HL-60/S4 treated with retinoic acid at 250 ng/mL for 4 days and 3 days (cell line): Measurements from ENCODE around the gene H2BK1.

ENCODE experiments used
- in situ Hi-C: fragments of 300-500 bp; cut with MboI; formaldehyde crosslinking; loops from 2 replicates; pipeline ENCODE4 v1.7.0; 2022; ENCODE audit warnings: low sequenced_read_pairs

The H2BK1 gene

DNA sequence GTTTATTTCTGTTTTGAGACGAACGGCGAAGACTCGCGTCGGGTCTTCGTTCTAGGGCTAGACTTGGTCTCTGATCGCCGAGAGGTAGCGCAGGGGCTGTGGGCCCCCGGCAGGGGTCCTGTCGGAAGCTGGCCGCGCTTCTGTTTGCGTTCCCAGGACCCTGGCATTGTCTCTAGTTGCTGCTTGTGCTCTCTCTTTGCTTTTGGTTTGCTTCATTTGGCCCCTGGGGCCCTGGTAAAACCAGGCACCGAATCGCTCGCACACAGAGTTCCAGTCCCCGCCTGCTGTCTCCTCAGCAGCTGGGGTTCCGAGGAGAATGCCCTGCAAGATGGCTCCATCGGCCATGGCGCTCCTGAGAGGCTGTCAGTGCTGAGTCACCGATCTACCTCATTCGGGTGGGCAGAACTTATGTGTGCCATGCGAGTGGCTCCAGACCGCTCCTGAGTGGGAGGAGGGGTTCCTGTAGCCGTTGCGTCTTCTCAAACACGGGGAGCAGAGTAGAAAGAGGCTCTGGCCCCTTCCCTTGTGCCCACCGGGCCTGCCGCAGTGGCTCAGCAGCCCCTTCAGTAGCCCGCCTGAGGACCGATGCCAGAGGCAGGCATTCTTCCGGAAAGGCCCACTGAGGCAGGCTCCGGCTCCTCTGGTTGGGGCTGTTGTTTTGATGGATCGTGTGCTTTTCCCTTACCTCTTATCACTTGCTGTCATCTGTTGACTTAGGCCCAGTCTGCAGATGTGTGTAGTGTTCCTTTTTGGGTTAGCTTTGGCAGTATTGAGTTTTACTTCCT lies 22.8 kb upstream of the H2BK1 start:
- in situ Hi-C loops = no loop called here

DNA sequence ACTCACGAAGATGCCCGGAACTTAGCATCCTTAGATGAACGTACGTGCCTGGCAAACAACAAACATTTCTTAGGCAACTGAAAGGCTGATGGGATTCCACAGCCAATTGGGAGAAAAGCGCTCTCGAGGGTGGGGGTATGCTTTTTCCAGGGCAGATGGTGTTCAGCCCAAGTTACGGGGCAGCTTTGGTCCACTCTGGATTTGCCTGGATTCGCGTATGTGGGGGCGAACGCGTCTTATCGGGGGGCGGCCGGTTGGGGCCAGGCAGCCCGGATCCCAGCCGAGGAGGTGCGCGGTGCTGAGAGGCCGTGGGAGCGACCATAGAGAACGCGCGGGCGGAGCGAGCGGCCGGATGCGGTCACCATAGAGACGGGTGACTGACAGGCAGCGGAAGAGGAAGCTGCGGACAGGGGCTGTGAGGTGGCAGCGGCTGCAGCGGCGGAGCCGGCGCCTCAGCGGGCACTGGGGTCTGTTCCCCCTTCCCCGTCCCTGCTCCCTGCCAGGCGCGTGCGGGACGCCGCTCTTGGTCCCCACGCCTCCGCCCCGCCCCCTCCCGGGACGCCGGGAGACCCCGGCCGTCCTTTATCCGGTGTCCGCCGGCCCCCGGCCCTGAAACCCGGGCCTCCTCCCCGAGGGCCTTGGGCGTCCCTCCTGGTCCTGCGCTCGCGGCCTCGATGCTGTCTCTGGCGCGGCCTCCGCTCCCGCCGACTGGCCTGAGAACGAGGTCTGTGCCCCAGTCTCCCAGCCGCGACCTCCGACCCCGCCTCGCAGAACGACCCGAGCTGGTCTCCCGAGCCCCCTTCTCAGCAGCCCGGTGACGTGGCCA lies 22.0 kb upstream of the H2BK1 start, which contains the start of gene CHPF2:
TSS of gene CHPF2 (plus strand) at position 393 of the 826 bp plus-strand sequence. CDS start 1,529 bp downstream, outside the sequence.
- in situ Hi-C loops = no loop called here

GRCh38 chr7:151231080-151231479 lies 20.8 kb upstream of the H2BK1 start:
- in situ Hi-C loops = no loop called here

DNA sequence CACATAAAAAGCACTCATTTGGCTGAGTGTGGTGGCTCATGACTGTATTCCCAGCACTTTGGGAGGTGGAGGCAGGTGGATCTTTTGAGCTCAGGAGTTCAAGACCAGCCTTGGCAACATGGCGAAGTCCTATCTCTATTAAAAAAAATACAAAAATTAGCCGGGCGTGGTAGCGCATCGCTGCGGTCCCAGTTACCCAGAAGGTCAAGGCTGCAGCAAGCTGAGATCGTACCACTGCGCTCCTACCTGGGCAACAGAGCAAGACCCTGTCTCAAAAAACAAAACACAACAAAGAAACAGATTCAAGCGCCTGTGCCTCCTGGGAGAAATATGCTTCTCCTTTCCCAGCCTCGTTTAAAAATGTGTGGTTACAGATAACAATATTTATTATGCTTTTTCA lies 19.0 kb upstream of the H2BK1 start:
- in situ Hi-C loops = no loop called here

- in situ Hi-C loops = no loop called here
Observed at GRCh38 chr7:151228024-151228866, 18.0 kb upstream of the H2BK1 start.

DNA sequence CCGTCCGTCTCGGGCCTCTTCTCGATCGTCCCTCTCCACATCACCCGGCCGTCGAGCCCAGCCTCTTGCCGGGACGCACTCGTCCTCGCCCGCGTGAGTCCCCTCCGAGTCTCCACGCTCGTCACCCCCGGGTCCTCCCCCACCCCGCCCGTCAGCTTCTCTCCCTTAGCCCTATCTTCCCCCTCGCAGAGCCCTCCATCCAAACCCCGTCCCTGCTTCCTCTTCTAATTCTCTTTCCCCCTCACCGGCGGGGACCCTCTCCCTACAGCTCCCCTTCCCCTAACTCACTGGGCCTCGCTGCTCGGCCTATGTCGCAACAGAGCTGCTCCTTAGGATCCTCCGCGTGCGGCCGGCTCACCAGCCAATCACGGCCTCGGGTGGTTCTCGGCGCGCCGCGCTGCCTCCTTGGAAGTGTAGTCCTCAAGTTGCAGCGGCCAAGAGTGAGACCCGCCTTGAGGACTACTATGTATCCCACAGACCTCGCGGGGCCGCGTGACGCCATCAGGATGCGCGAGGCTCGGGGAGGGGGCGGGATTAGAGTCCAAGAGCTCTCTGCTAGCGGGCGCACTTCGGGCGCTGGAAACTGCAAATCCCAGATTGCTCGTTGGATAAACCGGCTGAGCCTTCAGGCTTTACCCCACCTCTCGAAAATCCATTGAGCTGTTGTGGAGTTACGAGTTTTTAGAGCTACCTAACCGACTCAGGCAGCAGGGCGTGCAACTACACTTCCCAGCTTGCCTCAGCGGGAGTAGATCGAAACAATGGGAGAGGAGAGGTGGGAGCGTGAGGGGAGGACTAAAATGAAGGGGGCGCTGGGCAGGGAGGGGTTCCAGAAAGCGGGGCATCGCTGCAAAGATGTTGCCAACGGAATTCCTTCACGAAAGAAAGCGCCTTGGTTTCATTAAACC lies 16.8 kb upstream of the H2BK1 start, which contains the start of gene ABCF2:
TSS of gene ABCF2 (minus strand) at position 331 of the 908 bp plus-strand sequence. CDS start 747 bp downstream, outside the sequence.
- in situ Hi-C loops = no loop called here

DNA sequence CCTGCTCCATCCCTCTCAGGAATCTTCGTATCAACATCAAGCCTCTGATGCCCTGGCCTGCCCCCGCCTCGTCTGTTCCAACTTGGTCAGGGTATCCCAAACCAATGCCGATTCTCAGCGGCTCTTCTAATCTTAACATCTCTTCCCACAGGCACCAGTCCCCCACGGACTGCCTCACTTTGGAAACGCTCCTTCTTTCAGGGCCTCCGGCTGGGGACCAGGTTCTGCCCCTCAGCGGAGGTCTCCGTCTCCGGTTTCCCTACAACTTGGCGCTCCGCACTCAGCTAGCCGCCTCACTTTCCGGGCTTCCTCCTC lies 16.2 kb upstream of the H2BK1 start:
- in situ Hi-C loops = no loop called here

DNA sequence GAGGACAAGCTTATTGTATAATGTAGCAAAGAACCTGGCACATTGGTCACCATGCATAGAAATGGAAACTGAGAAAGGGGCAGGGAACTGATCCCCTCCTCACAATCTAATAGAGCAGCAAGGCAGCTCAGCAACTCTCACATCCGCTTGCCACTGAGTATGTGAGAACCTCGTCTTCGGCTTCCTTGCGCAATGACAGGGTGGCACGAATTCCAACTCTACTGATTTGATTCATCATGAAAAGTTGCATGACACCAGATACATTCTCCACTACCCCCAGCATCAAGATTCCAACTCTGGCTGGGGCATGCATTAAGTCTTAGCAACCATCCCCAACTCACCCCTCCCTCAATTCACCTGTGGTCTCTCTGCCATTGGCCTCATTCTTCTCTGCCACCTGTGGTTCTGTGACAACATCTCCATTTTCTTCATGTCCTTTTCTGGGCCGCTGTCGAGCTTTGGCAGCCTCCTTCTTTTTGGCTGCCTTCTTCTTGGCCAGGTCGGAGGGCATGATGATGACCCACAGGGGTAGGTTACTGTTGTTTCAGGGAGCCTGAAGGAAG lies 15.7 kb upstream of the H2BK1 start:
- in situ Hi-C loops = no loop called here

DNA sequence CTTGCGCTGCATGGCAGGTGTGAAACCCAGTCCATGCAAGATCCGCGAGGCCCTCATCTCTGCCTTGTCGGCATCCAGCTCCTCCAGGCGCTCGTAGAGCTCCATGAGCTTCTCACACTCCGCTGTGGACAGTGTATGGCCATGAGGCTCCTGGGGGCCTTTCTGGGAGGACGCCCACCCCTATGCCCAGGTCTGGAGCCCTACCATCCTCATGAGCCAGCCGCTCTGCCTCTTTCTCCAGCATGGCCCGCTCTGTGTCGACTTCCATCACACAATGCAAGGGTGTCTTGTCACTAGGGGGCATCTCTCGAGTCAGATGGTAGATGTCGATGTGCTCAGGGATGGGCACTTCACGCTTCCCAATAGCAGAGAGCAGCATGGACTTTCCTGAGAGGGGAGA lies 13.4 kb upstream of the H2BK1 start:
- in situ Hi-C loops = no loop called here

DNA sequence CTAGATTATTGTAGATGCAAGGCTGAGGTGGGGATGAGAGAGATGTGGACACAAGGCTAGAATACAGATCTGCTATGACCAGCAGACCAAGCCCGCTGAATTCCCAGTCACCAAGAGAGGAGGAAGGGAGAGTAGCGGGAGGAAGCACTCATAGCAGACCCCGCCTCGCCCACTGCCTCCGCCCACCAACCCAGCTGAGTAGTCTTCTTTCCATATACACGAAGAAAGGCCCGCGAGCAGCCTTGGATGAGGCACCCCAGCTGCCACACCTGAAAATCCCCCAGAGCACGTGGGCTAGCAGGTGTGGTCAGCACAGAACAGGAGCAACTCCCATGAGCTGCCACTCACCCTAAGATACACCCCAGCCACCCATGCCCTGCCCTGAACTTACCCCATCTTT lies 7.9 kb upstream of the H2BK1 start:
- in situ Hi-C loops = no loop called here

DNA sequence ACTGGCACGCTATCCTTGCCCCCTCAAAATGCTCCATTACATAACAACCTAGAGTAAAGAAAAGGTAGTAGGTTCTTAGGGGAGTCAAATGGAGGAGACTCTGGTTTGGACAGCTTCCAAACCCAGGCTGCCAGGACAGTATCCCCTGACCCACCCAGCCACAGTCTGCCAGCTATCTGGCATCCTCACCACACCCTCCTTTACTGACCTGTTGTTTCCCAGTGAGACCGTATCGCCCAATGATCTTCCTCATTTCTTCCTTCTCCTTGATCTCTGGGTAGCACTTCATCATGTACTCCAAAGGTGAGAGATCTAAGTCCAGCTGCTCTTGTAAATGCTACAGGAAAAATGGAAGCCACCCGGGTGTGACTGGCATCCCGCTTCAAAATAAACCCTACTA lies 5.1 kb upstream of the H2BK1 start:
- in situ Hi-C loops = no loop called here

DNA sequence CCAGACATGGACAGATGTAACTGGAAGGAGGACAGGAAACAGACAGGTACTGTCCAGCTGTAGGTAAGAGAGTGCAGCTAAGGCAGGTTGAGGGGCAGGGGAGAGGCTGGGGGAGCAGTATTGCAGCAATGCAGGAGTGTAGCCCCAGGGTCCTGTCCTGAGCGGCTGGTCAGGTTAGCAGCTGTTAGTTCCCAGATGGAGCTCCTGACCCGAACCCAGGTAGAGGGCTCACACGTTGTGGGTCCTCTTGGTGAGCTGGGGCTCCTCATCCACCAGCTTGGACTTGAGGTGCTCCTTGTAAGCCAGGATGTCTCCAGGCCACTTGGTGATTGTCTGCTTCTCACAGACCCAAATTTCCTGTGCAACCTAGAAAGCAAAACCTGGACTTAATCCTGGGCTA lies 3.5 kb upstream of the H2BK1 start:
- in situ Hi-C loops = no loop called here

- in situ Hi-C loops = no loop called here
Observed at GRCh38 chr7:151212626-151213025, 2.3 kb upstream of the H2BK1 start.

- in situ Hi-C loops = no loop called here
Observed at GRCh38 chr7:151211155-151211772, 976 bp upstream of the H2BK1 start.

GRCh38 chr7:151209588-151209987 lies 700 bp downstream of the H2BK1 start:
- in situ Hi-C loops = no loop called here

- in situ Hi-C loops = no loop called here
Observed at GRCh38 chr7:151208253-151208862, 1.9 kb downstream of the H2BK1 start.

DNA sequence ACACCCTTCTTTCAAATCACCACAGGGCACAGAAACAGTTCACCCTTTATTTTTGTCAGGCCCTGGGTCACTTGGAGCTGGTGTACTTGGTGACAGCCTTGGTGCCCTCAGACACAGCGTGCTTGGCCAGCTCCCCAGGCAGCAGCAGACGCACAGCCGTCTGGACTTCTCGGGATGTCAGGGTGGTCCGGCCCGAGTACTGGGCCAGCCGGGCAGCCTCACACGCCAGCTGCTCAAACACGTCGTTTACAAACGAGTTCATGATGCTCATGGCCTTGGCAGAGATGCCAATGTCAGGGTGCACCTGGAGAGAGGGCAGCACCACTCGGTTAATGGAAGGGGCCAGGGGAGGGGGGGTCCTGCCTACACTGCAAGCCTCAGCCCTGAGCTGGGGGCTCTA lies 2.5 kb downstream of the H2BK1 start:
- in situ Hi-C loops = no loop called here

- in situ Hi-C loops = no loop called here
Observed at GRCh38 chr7:151207315-151207714, 3.0 kb downstream of the H2BK1 start.

DNA sequence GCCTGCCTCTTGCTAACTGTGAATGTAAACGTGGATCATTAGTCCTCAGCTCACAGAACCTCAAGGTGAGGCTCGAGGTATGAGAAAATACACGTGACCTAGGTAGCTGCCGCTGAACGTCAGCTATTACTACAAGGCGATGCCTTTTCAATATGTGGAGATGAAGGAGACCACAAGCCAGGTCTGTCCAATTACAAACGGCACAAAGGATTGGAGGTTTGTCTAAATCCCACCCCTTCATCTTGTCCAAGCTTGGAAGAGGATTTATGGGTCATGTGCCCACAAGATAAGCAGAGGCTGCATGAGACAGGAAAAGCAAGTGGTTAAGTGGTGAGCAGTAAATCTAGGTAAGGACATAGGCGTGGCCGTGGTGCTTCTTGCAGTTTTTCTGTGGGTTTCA lies 3.4 kb downstream of the H2BK1 start:
- in situ Hi-C loops = no loop called here
